ENCODE measurements around the gene RUNDC3A. TPM values are rescaled to one million over a fixed set of nuclear protein-coding genes. Genes with fewer than 3 reads are reported as not detected.

Gene RUNDC3A
- total RNA-seq, 1 donor from 2014 or later = 3.3 TPM

DNA sequence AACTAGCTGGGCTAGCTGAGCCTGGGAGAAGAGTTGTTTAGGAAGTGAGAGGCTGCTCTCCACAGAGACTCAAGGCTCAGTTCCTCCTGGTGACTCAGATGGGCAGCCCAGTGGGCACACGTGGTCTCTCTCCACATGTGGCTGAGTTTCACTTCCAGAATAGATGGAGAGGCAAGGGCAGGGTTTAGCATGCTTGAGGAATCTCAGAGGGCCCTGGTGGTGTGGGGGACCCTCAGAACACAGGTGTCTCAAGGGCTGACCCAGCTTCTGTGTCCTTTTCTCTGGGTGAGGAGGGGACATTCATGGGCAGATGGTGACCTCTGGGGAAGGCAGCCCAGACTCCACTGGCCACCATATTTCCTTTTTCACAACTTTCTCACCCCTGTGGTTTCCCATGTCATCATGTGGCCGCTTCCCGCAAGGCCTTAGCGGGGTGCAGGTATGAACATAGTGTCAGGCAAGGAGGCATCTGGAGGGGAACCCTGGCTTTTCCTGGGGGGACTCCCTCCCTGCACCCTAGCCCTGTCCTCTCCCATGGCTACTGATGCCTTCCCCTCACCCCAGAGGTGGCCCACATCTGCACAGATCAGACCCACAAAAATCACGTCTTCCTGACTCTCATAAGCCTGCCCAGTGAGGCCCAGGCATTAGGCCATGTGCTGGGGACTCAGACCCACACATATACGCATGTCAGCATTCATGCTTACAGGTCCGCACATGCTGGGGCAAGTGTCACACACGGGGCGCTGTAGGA, 40.0 kb downstream of the RUNDC3A start:
- TF ChIP-seq, protein P1, sequence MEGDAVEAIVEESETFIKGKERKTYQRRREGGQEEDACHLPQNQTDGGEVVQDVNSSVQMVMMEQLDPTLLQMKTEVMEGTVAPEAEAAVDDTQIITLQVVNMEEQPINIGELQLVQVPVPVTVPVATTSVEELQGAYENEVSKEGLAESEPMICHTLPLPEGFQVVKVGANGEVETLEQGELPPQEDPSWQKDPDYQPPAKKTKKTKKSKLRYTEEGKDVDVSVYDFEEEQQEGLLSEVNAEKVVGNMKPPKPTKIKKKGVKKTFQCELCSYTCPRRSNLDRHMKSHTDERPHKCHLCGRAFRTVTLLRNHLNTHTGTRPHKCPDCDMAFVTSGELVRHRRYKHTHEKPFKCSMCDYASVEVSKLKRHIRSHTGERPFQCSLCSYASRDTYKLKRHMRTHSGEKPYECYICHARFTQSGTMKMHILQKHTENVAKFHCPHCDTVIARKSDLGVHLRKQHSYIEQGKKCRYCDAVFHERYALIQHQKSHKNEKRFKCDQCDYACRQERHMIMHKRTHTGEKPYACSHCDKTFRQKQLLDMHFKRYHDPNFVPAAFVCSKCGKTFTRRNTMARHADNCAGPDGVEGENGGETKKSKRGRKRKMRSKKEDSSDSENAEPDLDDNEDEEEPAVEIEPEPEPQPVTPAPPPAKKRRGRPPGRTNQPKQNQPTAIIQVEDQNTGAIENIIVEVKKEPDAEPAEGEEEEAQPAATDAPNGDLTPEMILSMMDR (IDR thresholded peaks at IDR 0.05; ENCODE audit: insufficient read depth, low read length, poor library complexity, severe bottlenecking) = no peak
- peaks cover 3% of the 10 kb centered on the region for H3K36me3 ChIP-seq (ENCODE audit: control insufficient read depth, insufficient read depth, low read length)
- H3K27me3 ChIP-seq (ENCODE audit: control insufficient read depth, insufficient read depth, low read length) = no peaks in the 10 kb centered on the region
- H3K4me3 ChIP-seq (ENCODE audit: low read depth, low read length) = no peak overlapping the region
- no peak for DNase-seq (ENCODE audit: low read depth)

DNA sequence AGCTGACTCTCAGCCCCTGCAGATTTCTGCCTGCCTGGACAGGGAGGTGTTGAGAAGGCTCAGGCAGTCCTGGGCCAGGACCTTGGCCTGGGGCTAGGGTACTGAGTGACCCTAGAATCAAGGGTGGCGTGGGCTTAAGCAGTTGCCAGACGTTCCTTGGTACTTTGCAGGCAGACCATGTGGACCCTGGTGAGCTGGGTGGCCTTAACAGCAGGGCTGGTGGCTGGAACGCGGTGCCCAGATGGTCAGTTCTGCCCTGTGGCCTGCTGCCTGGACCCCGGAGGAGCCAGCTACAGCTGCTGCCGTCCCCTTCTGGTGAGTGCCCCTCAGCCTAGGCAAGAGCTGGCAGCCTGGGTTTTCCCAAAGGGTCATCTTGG, 40.6 kb downstream of the RUNDC3A start:
- peaks cover under 1% of the 10 kb centered on the region for H3K27me3 ChIP-seq (ENCODE audit: control insufficient read depth, insufficient read depth, low read length)
- H3K36me3 ChIP-seq (ENCODE audit: control insufficient read depth, insufficient read depth, low read length) = peaks cover 3% of the 10 kb centered on the region
- H3K4me3 ChIP-seq (ENCODE audit: low read depth, low read length) = no peak overlapping the region
- DNase-seq (ENCODE audit: low read depth) = no peak
- TF ChIP-seq, protein P1 (IDR thresholded peaks at IDR 0.05; ENCODE audit: insufficient read depth, low read length, poor library complexity, severe bottlenecking) = no peak

DNA sequence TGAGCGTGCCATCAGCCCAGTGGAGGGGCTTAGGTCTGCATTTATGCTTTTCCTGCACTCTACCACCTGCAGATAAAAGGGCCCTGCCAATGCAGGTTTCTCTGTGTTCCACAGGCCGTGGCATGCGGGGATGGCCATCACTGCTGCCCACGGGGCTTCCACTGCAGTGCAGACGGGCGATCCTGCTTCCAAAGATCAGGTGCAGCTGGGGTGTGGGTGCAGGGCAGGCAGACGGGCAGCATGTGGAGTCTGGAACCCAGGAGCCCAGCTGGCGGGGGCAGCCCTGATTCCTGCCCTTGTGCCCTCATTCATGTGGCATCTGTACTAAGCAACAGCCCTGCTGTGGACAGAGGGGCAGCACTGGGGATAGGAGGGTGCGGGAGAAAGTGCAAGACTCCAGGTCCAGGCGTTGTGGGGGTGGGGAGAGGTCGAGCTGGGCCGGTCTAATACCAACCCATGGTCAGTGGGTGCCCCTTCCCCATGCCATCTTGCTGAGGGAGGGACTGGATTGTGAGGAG, 41.2 kb downstream of the RUNDC3A start:
- no peak for DNase-seq (ENCODE audit: low read depth)
- H3K36me3 ChIP-seq (ENCODE audit: control insufficient read depth, insufficient read depth, low read length) = peaks cover 3% of the 10 kb centered on the region
- TF ChIP-seq, protein P1 (IDR thresholded peaks at IDR 0.05; ENCODE audit: insufficient read depth, low read length, poor library complexity, severe bottlenecking) = no peak
- H3K27me3 ChIP-seq (ENCODE audit: control insufficient read depth, insufficient read depth, low read length) = peaks cover 2% of the 10 kb centered on the region
- no peak overlapping the region for H3K4me3 ChIP-seq (ENCODE audit: low read depth, low read length)

DNA sequence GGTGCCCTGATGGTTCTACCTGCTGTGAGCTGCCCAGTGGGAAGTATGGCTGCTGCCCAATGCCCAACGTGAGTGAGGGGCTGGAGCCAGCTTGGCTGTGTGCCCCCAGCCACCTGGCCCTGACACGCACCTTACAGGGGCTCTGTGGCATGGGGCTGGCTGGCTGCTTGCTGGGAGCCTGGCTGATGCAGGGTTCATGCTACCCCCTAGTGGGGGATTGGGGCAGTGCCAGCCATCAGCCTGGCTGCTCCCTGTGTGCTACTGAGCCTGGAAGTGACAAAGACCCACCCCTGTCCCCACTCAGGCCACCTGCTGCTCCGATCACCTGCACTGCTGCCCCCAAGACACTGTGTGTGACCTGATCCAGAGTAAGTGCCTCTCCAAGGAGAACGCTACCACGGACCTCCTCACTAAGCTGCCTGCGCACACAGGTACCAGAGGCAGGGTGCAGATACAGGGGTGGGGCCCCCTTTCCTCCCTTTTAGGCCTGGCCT, 42.4 kb downstream of the RUNDC3A start:
- Histone ChIP-seq H3K4me3 (ENCODE audit: low read depth, low read length) (no peak overlapping the region), H3K36me3 (ENCODE audit: control insufficient read depth, insufficient read depth, low read length) (peaks cover 3% of the 10 kb centered on the region), H3K27me3 (ENCODE audit: control insufficient read depth, insufficient read depth, low read length) (peaks cover 2% of the 10 kb centered on the region)
- DNase-seq (ENCODE audit: low read depth) = no peak
- TF ChIP-seq, protein P1 (IDR thresholded peaks at IDR 0.05; ENCODE audit: insufficient read depth, low read length, poor library complexity, severe bottlenecking) = peak; percentile 92

DNA sequence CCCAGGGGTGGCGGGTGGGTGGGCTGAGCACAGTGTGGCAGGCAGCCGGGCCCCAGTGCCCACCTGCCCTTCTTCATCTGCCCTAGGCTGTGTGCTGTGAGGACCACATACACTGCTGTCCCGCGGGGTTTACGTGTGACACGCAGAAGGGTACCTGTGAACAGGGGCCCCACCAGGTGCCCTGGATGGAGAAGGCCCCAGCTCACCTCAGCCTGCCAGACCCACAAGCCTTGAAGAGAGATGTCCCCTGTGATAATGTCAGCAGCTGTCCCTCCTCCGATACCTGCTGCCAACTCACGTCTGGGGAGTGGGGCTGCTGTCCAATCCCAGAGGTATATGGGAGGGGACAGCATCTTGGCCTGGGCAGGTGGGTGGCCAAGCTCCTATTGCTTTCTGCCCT, 43.1 kb downstream of the RUNDC3A start:
- no peak overlapping the region for H3K4me3 ChIP-seq (ENCODE audit: low read depth, low read length)
- peaks cover 2% of the 10 kb centered on the region for H3K27me3 ChIP-seq (ENCODE audit: control insufficient read depth, insufficient read depth, low read length)
- DNase-seq (ENCODE audit: low read depth) = no peak
- TF ChIP-seq, protein P1 (IDR thresholded peaks at IDR 0.05; ENCODE audit: insufficient read depth, low read length, poor library complexity, severe bottlenecking) = no peak
- H3K36me3 ChIP-seq (ENCODE audit: control insufficient read depth, insufficient read depth, low read length) = peaks cover 3% of the 10 kb centered on the region
